A673 (cell line): ENCODE measurements around the gene AKR1C8. TPM values are rescaled to one million over a fixed set of nuclear protein-coding genes. Genes with fewer than 3 reads are reported as not detected.

Experiments used
- BruUV-seq: library from RNA; stranded (reverse); fragments of 400-500 nt; replicated peaks from 2 replicates; lab custom pipeline; 2021; lab: Mats Ljungman, UMichigan
- CTCF ChIA-PET: fragments of 300-600 bp; sonication (Branson Sonifier 250); formaldehyde crosslinking; loops from one replicate; lab custom pipeline; 2022; ENCODE audit warnings: antibody characterized with exemption; lab: Charles Lee
- POLR2A ChIA-PET: fragments of 300-600 bp; sonication (Branson Sonifier 250); formaldehyde crosslinking; loops from one replicate; lab custom pipeline; 2022; ENCODE audit warnings: antibody characterized with exemption; ENCODE audit not compliant: low non-redundant PET; lab: Charles Lee
- DNase-seq: peaks from one replicate; pipeline ENCODE4 v3.0.0-alpha.2; 2015; ENCODE audit warnings: low spot score
- H3K27ac ChIP-seq: fragments of 200-600 bp; sonication (generic); 2 replicates; pipeline ENCODE4 v1.5.1; 2016; ENCODE audit warnings: mixed run types, low read depth, mild to moderate bottlenecking, mixed read lengths, antibody characterized with exemption, low read length; ENCODE audit not compliant: poor library complexity, severe bottlenecking
- H3K27me3 ChIP-seq: fragments of 200-600 bp; sonication (generic); replicated peaks from 2 replicates; pipeline ENCODE4 v1.6.1; 2017; ENCODE audit warnings: mixed run types, low read depth, mild to moderate bottlenecking, mixed read lengths, antibody characterized with exemption, low read length; ENCODE audit not compliant: insufficient read depth, poor library complexity
- H3K36me3 ChIP-seq: fragments of 200-600 bp; sonication (generic); 2 replicates; pipeline ENCODE4 v1.6.1; 2016; ENCODE audit warnings: mixed run types, mild to moderate bottlenecking, mixed read lengths, antibody characterized with exemption, low read length; ENCODE audit not compliant: insufficient read depth, poor library complexity, severe bottlenecking
- H3K4me1 ChIP-seq: fragments of 200-600 bp; sonication (generic); 2 replicates; pipeline ENCODE4 v1.6.1; 2017; ENCODE audit warnings: mixed run types, mild to moderate bottlenecking, mixed read lengths, antibody characterized with exemption, low read length; ENCODE audit not compliant: insufficient read depth, poor library complexity, severe bottlenecking
- H3K4me3 ChIP-seq: fragments of 200-600 bp; sonication (generic); 2 replicates; pipeline ENCODE4 v1.5.1; 2016; ENCODE audit warnings: low read depth, mixed run types, mild to moderate bottlenecking, mixed read lengths, low read length; ENCODE audit not compliant: poor library complexity, severe bottlenecking
- H3K9me3 ChIP-seq: fragments of 200-600 bp; sonication (generic); 2 replicates; pipeline ENCODE4 v1.6.1; 2016; ENCODE audit warnings: mixed run types, low read depth, mild to moderate bottlenecking, mixed read lengths, antibody characterized with exemption, low read length; ENCODE audit not compliant: poor library complexity, severe bottlenecking
- EZH2 ChIP-seq: fragments of 200-600 bp; sonication (generic); IDR thresholded peaks from 2 replicates; pipeline ENCODE4 v1.6.1; 2017; ENCODE audit warnings: borderline replicate concordance, low read depth, mild to moderate bottlenecking, mixed read lengths, antibody characterized with exemption, low read length; ENCODE audit not compliant: poor library complexity, severe bottlenecking
- intact Hi-C: fragments of 100-400 bp; cut with micrococcal nuclease; formaldehyde crosslinking; loops from one replicate; pipeline ENCODE4 v1.10.0; 2022; ENCODE audit not compliant: unreplicated experiment
- total RNA-seq: library from RNA; stranded (reverse); gene quantifications from 2 replicates; pipeline ENCODE4 v1.2.3, GENCODE V29; 2021
- TF ChIP-seq, protein P1 (sequence below): fragments of 300-800, 200-600 bp; sonication (generic); conservative IDR thresholded peaks from 2 replicates; pipeline ENCODE4 v1.5.1; 2017; ENCODE audit warnings: low read depth, mild to moderate bottlenecking, antibody characterized with exemption, low read length, moderate library complexity, mixed read lengths

Gene AKR1C8
- total RNA-seq, 1 experiment from 2014 or later: 0.58 TPM

DNA sequence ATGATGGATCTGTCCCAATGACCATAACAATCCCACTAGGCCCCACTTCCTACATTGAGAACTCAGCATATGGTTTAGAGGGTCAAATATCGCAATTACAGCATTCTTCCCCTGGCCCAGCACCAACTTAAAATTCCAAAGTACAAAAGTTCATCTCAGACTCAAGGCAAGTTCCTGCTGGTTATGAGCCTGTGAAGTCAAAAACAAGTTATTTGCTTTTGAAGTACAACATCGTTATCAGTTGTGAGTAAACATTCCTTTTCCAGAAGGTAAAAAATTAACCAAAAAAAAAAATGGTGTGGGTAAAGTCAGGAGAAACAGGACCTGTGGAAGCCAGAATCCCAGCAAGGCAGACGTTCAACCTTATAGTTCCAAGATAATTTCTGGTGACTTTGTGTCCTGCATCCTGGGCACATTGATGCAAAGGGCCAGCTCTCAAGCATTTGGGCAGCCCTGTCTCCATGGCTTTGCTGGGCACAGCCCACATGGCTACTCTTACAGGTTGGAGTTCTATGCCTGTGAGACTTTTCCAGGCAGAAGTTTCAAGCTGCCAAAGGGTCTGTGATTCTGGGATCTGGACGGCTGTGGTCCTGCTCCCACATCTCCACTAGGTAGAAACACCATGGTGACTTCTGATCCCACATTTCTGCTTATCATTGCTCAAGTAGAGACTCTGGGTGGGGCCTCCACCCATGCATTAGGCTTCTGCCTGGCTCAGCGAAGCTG is 37.5 kb downstream of the AKR1C8 start:
- Histone ChIP-seq H3K9me3 (peaks cover 13% of the 10 kb centered on the region), H3K4me1 (no peaks in the 10 kb centered on the region), H3K27me3 (no peaks in the 10 kb centered on the region), H3K27ac (no peak overlapping the region), H3K36me3 (no peaks in the 10 kb centered on the region), H3K4me3 (no peak overlapping the region)
- BruUV-seq: no TSS peak
- no peak for DNase-seq
- POLR2A ChIA-PET: no interaction called here
- intact Hi-C loops: no loop called here
- CTCF ChIA-PET: no interaction called here
- TF ChIP-seq EZH2: no peak
- TF ChIP-seq, protein P1, sequence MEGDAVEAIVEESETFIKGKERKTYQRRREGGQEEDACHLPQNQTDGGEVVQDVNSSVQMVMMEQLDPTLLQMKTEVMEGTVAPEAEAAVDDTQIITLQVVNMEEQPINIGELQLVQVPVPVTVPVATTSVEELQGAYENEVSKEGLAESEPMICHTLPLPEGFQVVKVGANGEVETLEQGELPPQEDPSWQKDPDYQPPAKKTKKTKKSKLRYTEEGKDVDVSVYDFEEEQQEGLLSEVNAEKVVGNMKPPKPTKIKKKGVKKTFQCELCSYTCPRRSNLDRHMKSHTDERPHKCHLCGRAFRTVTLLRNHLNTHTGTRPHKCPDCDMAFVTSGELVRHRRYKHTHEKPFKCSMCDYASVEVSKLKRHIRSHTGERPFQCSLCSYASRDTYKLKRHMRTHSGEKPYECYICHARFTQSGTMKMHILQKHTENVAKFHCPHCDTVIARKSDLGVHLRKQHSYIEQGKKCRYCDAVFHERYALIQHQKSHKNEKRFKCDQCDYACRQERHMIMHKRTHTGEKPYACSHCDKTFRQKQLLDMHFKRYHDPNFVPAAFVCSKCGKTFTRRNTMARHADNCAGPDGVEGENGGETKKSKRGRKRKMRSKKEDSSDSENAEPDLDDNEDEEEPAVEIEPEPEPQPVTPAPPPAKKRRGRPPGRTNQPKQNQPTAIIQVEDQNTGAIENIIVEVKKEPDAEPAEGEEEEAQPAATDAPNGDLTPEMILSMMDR: no peak

DNA sequence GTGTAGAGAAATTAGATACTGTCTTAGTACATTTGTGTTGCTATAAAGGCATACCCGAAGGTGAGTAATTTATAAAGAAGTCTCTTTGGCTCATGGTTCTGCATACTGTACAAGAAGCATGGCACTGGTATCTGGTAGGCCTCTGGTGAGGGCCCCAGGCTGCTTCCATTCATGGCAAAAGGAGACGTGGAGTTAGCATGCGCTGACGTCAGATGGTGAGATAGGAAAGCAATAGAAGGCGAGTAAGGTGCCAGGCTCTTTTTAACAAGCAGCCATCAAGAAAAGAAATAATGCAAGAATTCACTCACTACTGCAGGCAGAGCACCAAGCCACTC is 38.1 kb downstream of the AKR1C8 start:
- Histone ChIP-seq H3K36me3 (no peaks in the 10 kb centered on the region), H3K4me3 (no peak overlapping the region), H3K9me3 (peaks cover 13% of the 10 kb centered on the region), H3K4me1 (no peaks in the 10 kb centered on the region), H3K27me3 (no peaks in the 10 kb centered on the region), H3K27ac (no peak overlapping the region)
- TF ChIP-seq, protein P1: no peak
- TF ChIP-seq EZH2: no peak
- ChIA-PET CTCF (no interaction called here), POLR2A (no interaction called here)
- intact Hi-C loops: no loop called here
- no peak for DNase-seq
- no TSS peak for BruUV-seq

DNA sequence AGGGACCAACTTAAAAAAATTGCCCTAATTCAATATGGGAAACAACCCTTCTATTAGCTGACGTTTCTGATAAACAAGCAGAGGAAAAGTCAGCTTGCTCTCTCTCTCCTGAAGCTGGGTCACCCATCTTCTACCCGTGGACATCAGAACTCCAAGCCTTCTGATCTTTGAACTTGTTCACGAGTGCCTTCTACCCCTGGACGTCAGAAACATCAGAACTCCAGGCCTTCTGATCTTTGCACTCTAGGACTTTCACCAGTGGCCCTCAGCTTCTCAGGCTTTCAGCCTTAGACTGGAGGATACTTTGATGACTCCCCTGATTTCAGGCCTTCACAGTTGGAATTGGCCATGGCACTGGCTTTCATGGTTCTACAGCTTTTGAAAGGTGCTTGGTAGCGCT is 41.8 kb downstream of the AKR1C8 start:
- ChIA-PET POLR2A (no interaction called here), CTCF (no interaction called here)
- no peak overlapping the region for H3K4me3 ChIP-seq
- H3K9me3 ChIP-seq: no peaks in the 10 kb centered on the region
- H3K27me3 ChIP-seq: no peaks in the 10 kb centered on the region
- H3K36me3 ChIP-seq: no peaks in the 10 kb centered on the region
- no peak for TF ChIP-seq EZH2
- TF ChIP-seq, protein P1: no peak
- intact Hi-C loops: no loop called here
- BruUV-seq: no TSS peak
- DNase-seq: no peak
- H3K27ac ChIP-seq: no peak overlapping the region
- H3K4me1 ChIP-seq: no peaks in the 10 kb centered on the region
